Measurements from ENCODE around the gene LDLRAD3. TPM values are rescaled to one million over a fixed set of nuclear protein-coding genes. Genes with fewer than 3 reads are reported as not detected.

Gene LDLRAD3
- total RNA-seq, 1 donor from 2014 or later: 21.6 TPM

- TF ChIP-seq CTCF (IDR thresholded peaks at IDR 0.05): no peak
- Histone ChIP-seq H3K9me3 (no peaks in the 10 kb centered on the region), H3K27me3 (no peaks in the 10 kb centered on the region), H3K4me1 (peaks cover 0 to 19% of the 10 kb centered on the region in 2 donors), H3K4me3 (no peak overlapping the region), H3K36me3 (no peaks in the 10 kb centered on the region), H3K27ac (peak overlapping the region; percentile 50 to 67)
- intact Hi-C loops (cut with DNase I): loop anchor here (5.0 kb wide), 1 partner anchor 66 kb away; the partner anchor contains the start of gene LDLRAD3
- DNase-seq (ENCODE audit: low spot score in 2 of 2): no peak
Measured at GRCh38 chr11:36008584-36008983, 64.7 kb downstream of the LDLRAD3 start.

GRCh38 chr11:36009473-36009872, 65.6 kb downstream of the LDLRAD3 start:
- no peaks in the 10 kb centered on the region for H3K36me3 ChIP-seq
- no peak for DNase-seq (ENCODE audit: low spot score in 2 of 2)
- no peaks in the 10 kb centered on the region for H3K9me3 ChIP-seq
- H3K27me3 ChIP-seq: no peaks in the 10 kb centered on the region
- TF ChIP-seq CTCF (IDR thresholded peaks at IDR 0.05): no peak
- intact Hi-C loops (cut with DNase I): loop anchor here (5.0 kb wide), 1 partner anchor 67 kb away; the partner anchor contains the start of gene LDLRAD3
- H3K4me1 ChIP-seq: peaks cover 0 to 19% of the 10 kb centered on the region in 2 donors
- no peak overlapping the region for H3K4me3 ChIP-seq
- H3K27ac ChIP-seq: peak overlapping the region; percentile 50 to 67

- Histone ChIP-seq H3K4me1 (peaks cover 0 to 24% of the 10 kb centered on the region in 2 donors), H3K4me3 (no peak overlapping the region), H3K27ac (peak overlapping the region in 1 of 2 donors; percentile 17), H3K9me3 (no peaks in the 10 kb centered on the region), H3K36me3 (no peaks in the 10 kb centered on the region), H3K27me3 (no peaks in the 10 kb centered on the region)
- DNase-seq (ENCODE audit: low spot score in 2 of 2): no peak
- TF ChIP-seq CTCF (IDR thresholded peaks at IDR 0.05): no peak
- intact Hi-C loops (cut with DNase I): no loop called here
Measured at GRCh38 chr11:36010010-36010740, 66.3 kb downstream of the LDLRAD3 start.

- no peak for TF ChIP-seq CTCF (IDR thresholded peaks at IDR 0.05)
- no peak overlapping the region for H3K4me3 ChIP-seq
- H3K27me3 ChIP-seq: no peaks in the 10 kb centered on the region
- no peak for DNase-seq (ENCODE audit: low spot score in 2 of 2)
- H3K9me3 ChIP-seq: no peaks in the 10 kb centered on the region
- intact Hi-C loops (cut with DNase I): no loop called here
- H3K27ac ChIP-seq: no peak overlapping the region
- peaks cover 0 to 30% of the 10 kb centered on the region in 2 donors for H3K4me1 ChIP-seq
- H3K36me3 ChIP-seq: no peaks in the 10 kb centered on the region
Measured at GRCh38 chr11:36011574-36011973, 67.7 kb downstream of the LDLRAD3 start.

- Histone ChIP-seq H3K36me3 (no peaks in the 10 kb centered on the region), H3K27me3 (no peaks in the 10 kb centered on the region), H3K4me1 (peaks cover 0 to 30% of the 10 kb centered on the region in 2 donors), H3K4me3 (no peak overlapping the region), H3K9me3 (no peaks in the 10 kb centered on the region), H3K27ac (no peak overlapping the region)
- intact Hi-C loops (cut with DNase I): no loop called here
- no peak for DNase-seq (ENCODE audit: low spot score in 2 of 2)
- TF ChIP-seq CTCF (IDR thresholded peaks at IDR 0.05): no peak
Measured at GRCh38 chr11:36012455-36012854, 68.6 kb downstream of the LDLRAD3 start.
